HL-60/S4 (cell line): ENCODE measurements around the gene CALCOCO2.
"Not testable (repeated sequence)": the region's sequence is repeated elsewhere in the genome, so short reads cannot be mapped to it uniquely, and the experiment has no call there.

ENCODE experiments used
- in situ Hi-C: fragments of 300-500 bp; cut with MboI; formaldehyde crosslinking; loops from 2 replicates; pipeline ENCODE4 v1.14.3; 2022; ENCODE audit warnings: low sequenced_read_pairs

CALCOCO2 gene

GRCh38 chr17:48820936-48821335, 9.9 kb upstream of the CALCOCO2 start:
- in situ Hi-C loops = not testable (repeated sequence)

- in situ Hi-C loops = no loop called here
Observed at GRCh38 chr17:48825446-48826381, 5.1 kb upstream of the CALCOCO2 start.

GRCh38 chr17:48831549-48831883, 681 bp downstream of the CALCOCO2 start:
- in situ Hi-C loops = no loop called here

- in situ Hi-C loops = no loop called here
Observed at GRCh38 chr17:48834973-48835372, 4.1 kb downstream of the CALCOCO2 start.

GRCh38 chr17:48835971-48836370, 5.1 kb downstream of the CALCOCO2 start:
- in situ Hi-C loops = no loop called here

- in situ Hi-C loops = not testable (repeated sequence)
Observed at GRCh38 chr17:48837458-48837857, 6.6 kb downstream of the CALCOCO2 start.

GRCh38 chr17:48840441-48840840, 9.6 kb downstream of the CALCOCO2 start:
- in situ Hi-C loops = no loop called here

- in situ Hi-C loops = no loop called here
Observed at GRCh38 chr17:48841395-48841831, 10.6 kb downstream of the CALCOCO2 start.

- in situ Hi-C loops = no loop called here
Observed at GRCh38 chr17:48842746-48843145, 11.9 kb downstream of the CALCOCO2 start.

GRCh38 chr17:48843187-48843900, 12.5 kb downstream of the CALCOCO2 start:
- in situ Hi-C loops = no loop called here

- in situ Hi-C loops = no loop called here
Observed at GRCh38 chr17:48850792-48851323, 20.0 kb downstream of the CALCOCO2 start.

GRCh38 chr17:48854774-48855476, 24.1 kb downstream of the CALCOCO2 start:
- in situ Hi-C loops = no loop called here

- in situ Hi-C loops = no loop called here
Observed at GRCh38 chr17:48856122-48856821, 25.4 kb downstream of the CALCOCO2 start.

- in situ Hi-C loops = no loop called here
Observed at GRCh38 chr17:48860034-48860433, 29.2 kb downstream of the CALCOCO2 start.

GRCh38 chr17:48860456-48860855, 29.6 kb downstream of the CALCOCO2 start:
- in situ Hi-C loops = no loop called here

- in situ Hi-C loops = no loop called here
Observed at GRCh38 chr17:48868916-48869500, 38.2 kb downstream of the CALCOCO2 start.

GRCh38 chr17:48869821-48870318, 39.0 kb downstream of the CALCOCO2 start:
- in situ Hi-C loops = no loop called here

GRCh38 chr17:48871035-48871550, 40.3 kb downstream of the CALCOCO2 start:
- in situ Hi-C loops = no loop called here

- in situ Hi-C loops = no loop called here
Observed at GRCh38 chr17:48871551-48872351, 40.9 kb downstream of the CALCOCO2 start.
